T-cell (primary cell): ENCODE results near the gene CDC37. TPM values are rescaled to one million over a fixed set of nuclear protein-coding genes. Genes with fewer than 3 reads are reported as not detected.

ENCODE experiments used
- ATAC-seq, 4 experiments: fragments of 200-7000 bp in 3 of 4; fragments of 150-1000 bp in 1 of 4; cut with Tn5 transposase; replicated peaks in 1 of 4; 1 replicate in 3 of 4; 2 replicates in 1 of 4; pipeline ENCODE4 v1.10.0; 2021; ENCODE audit warnings: moderate library complexity in 3 of 4, mild to moderate bottlenecking in 2 of 4, moderate number of reproducible peaks in 1 of 4
- CTCF ChIA-PET, 2 donors: fragments of 300-600 bp; sonication (Branson Sonifier 250); formaldehyde crosslinking; loops; one replicate each; lab custom pipeline; 2022; ENCODE audit warnings: antibody characterized with exemption in 2 of 2; lab: Charles Lee
- POLR2A ChIA-PET, 2 donors: fragments of 300-600 bp; sonication (Branson Sonifier 250); formaldehyde crosslinking; loops; one replicate each; lab custom pipeline; 2022; ENCODE audit warnings: antibody characterized with exemption in 2 of 2; lab: Charles Lee
- DNase-seq, 35 experiments: peaks; one replicate each; pipeline versions ENCODE4 v3.0.0 to v3.0.0-alpha.2; 2013 to 2023
- H3K27ac ChIP-seq: one replicate; pipeline ENCODE4 v1.5.1; 2013; ENCODE audit warnings: low read length
- H3K27me3 ChIP-seq, 2 experiments: replicated peaks in 1 of 2; 1 replicate in 1 of 2; 2 replicates in 1 of 2; pipeline versions ENCODE4 v1.6.1 to v1.7.0; 2013; ENCODE audit warnings: low read length in 1 of 2, mixed read lengths in 1 of 2; ENCODE audit not compliant: control insufficient read depth in 2 of 2, insufficient read depth in 2 of 2; ENCODE audit errors: extremely low read depth in 1 of 2
- H3K36me3 ChIP-seq, 2 donors: 1 replicate in 1 of 2; 2 replicates in 1 of 2; pipeline versions ENCODE4 v1.6.1 to v1.7.0; 2013; ENCODE audit warnings: low read length in 1 of 2; ENCODE audit not compliant: control insufficient read depth in 2 of 2, insufficient read depth in 1 of 2; ENCODE audit errors: extremely low read depth in 1 of 2
- H3K4me1 ChIP-seq, 2 experiments: 1 replicate in 1 of 2; 2 replicates in 1 of 2; pipeline versions ENCODE4 v1.6.1 to v1.7.0; 2013; ENCODE audit warnings: low read length in 2 of 2, mixed read lengths in 1 of 2; ENCODE audit not compliant: insufficient read depth in 2 of 2, control insufficient read depth in 1 of 2; ENCODE audit errors: extremely low read depth in 1 of 2
- H3K4me3 ChIP-seq, 2 donors: 1 replicate in 1 of 2; 2 replicates in 1 of 2; pipeline versions ENCODE4 v1.5.1 to v1.7.0; 2013; ENCODE audit warnings: mild to moderate bottlenecking in 2 of 2, low read length in 1 of 2, moderate library complexity in 1 of 2; ENCODE audit not compliant: control insufficient read depth in 1 of 2; ENCODE audit errors: extremely low read depth in 1 of 2
- H3K9me3 ChIP-seq: 2 replicates; pipeline ENCODE4 v1.7.0; 2013
- H3K27ac Mint-ChIP-seq, 2 donors: one replicate each; pipeline ENCODE4 v1.8.0; 2020 to 2021; ENCODE audit warnings: mild to moderate bottlenecking in 2 of 2, mixed read lengths in 2 of 2
- H3K27me3 Mint-ChIP-seq, 2 donors: one replicate each; pipeline ENCODE4 v1.8.0; 2021 to 2022; ENCODE audit warnings: mixed read lengths in 2 of 2
- H3K36me3 Mint-ChIP-seq: one replicate; pipeline ENCODE4 v1.8.0; 2021; ENCODE audit warnings: mixed read lengths
- H3K4me1 Mint-ChIP-seq, 3 donors: one replicate each; pipeline ENCODE4 v1.8.0; 2020 to 2022; ENCODE audit warnings: mixed read lengths in 3 of 3, mild to moderate bottlenecking in 1 of 3
- H3K4me3 Mint-ChIP-seq, 3 donors: one replicate each; pipeline ENCODE4 v1.8.0; 2020 to 2022; ENCODE audit warnings: mild to moderate bottlenecking in 3 of 3, mixed read lengths in 3 of 3, moderate library complexity in 3 of 3
- H3K9me3 Mint-ChIP-seq, 3 donors: one replicate each; pipeline ENCODE4 v1.8.0; 2020 to 2022; ENCODE audit warnings: mixed read lengths in 3 of 3
- WGBS: methylation state at CpG from one replicate; pipeline ENCODE4 v1.1.5; 2013; ENCODE audit warnings: missing lambda C conversion rate; ENCODE audit not compliant: insufficient coverage; 5-methylcytosine and 5-hydroxymethylcytosine counted together
- total RNA-seq, 35 experiments: library from RNA in 6 of 35; stranded (reverse) in 6 of 35; fragments of 120-200 nt in 1 of 35; gene quantifications; one replicate each; pipeline versions ENCODE4 v1.2.1 to v1.2.4 and lab custom pipeline; 2013 to 2026

Gene CDC37
- total RNA-seq, 5 donors from 2014 or later (not counting 1 experiment from before 2014, with no cell fraction given), result 163 to 205 (median 190) TPM

- H3K4me3 Mint-ChIP-seq, result no peak overlapping the region
- ATAC-seq, result no peak
- Histone ChIP-seq H3K36me3 (peaks cover 16 to 54% of the 10 kb centered on the region in 2 donors), H3K27me3 (no peaks in the 10 kb centered on the region), H3K4me1 (peaks cover under 1 to 22% of the 10 kb centered on the region in 2 experiments), H3K4me3 (no peak overlapping the region), H3K27ac (no peak overlapping the region), H3K9me3 (no peaks in the 10 kb centered on the region)
- no peaks in the 10 kb centered on the region for H3K27me3 Mint-ChIP-seq
- no peak for DNase-seq
- 96% methylated on average over 23 of the region's 24 CpGs for WGBS
- CTCF ChIA-PET, result no interaction called here
- H3K36me3 Mint-ChIP-seq, result peaks cover 23% of the 10 kb centered on the region
- H3K4me1 Mint-ChIP-seq, result peaks cover 1 to 22% (median 19%) of the 10 kb centered on the region in 3 donors
- POLR2A ChIA-PET, result no interaction called here
- no peaks in the 10 kb centered on the region for H3K9me3 Mint-ChIP-seq
- H3K27ac Mint-ChIP-seq, result no peak overlapping the region
Observed at GRCh38 chr19:10395917-10396316, 7.4 kb downstream of the CDC37 start.

- H3K4me3 Mint-ChIP-seq, result no peak overlapping the region
- H3K27me3 Mint-ChIP-seq, result no peaks in the 10 kb centered on the region
- no peak overlapping the region for H3K27ac Mint-ChIP-seq
- CTCF ChIA-PET, result no interaction called here
- no peak overlapping the region for H3K27ac ChIP-seq
- peaks cover 27% of the 10 kb centered on the region for H3K36me3 Mint-ChIP-seq
- no peaks in the 10 kb centered on the region for H3K27me3 ChIP-seq
- H3K4me3 ChIP-seq, result no peak overlapping the region
- POLR2A ChIA-PET, result no interaction called here
- peaks cover 16 to 55% of the 10 kb centered on the region in 2 donors for H3K36me3 ChIP-seq
- H3K9me3 ChIP-seq, result no peaks in the 10 kb centered on the region
- peaks cover 0 to 18% of the 10 kb centered on the region in 2 experiments for H3K4me1 ChIP-seq
- ATAC-seq (no peak), DNase-seq (no peak)
- WGBS, result 95% methylated on average over 13 of the region's 26 CpGs
- H3K4me1 Mint-ChIP-seq, result peaks cover 0 to 18% (median 15%) of the 10 kb centered on the region in 3 donors
- no peaks in the 10 kb centered on the region for H3K9me3 Mint-ChIP-seq
Observed at GRCh38 chr19:10395436-10395835, 7.9 kb downstream of the CDC37 start.

- Histone ChIP-seq H3K4me1 (peaks cover 0 to 14% of the 10 kb centered on the region in 2 experiments), H3K27ac (no peak overlapping the region), H3K4me3 (no peak overlapping the region), H3K27me3 (no peaks in the 10 kb centered on the region), H3K9me3 (no peaks in the 10 kb centered on the region), H3K36me3 (peaks cover 16 to 54% of the 10 kb centered on the region in 2 donors)
- Mint-ChIP-seq H3K4me1 (peaks cover 0 to 15% (median 11%) of the 10 kb centered on the region in 3 donors), H3K4me3 (no peak overlapping the region), H3K27ac (no peak overlapping the region), H3K9me3 (no peaks in the 10 kb centered on the region), H3K36me3 (peaks cover 27% of the 10 kb centered on the region), H3K27me3 (no peaks in the 10 kb centered on the region)
- ATAC-seq (no peak), DNase-seq (no peak)
- CTCF ChIA-PET, result no interaction called here
- 96% methylated on average over 11 of the region's 12 CpGs for WGBS
- POLR2A ChIA-PET, result no interaction called here
Observed at GRCh38 chr19:10395003-10395402, 8.3 kb downstream of the CDC37 start.

GRCh38 chr19:10393137-10393536, 10.2 kb downstream of the CDC37 start:
- no peak overlapping the region for H3K4me3 ChIP-seq
- ATAC-seq (no peak), DNase-seq (no peak)
- no peaks in the 10 kb centered on the region for H3K27me3 ChIP-seq
- CTCF ChIA-PET, result interaction anchor here (0.6 to 0.8 kb wide), 4 partner anchors 13 to 133 kb away, joined by 3 to 5 read pairs (median 3); partner anchors contain the start of gene TYK2 (in 1 of the 2)
- H3K4me3 Mint-ChIP-seq, result no peak overlapping the region
- WGBS, result 93% methylated on average over 24 of the region's 24 CpGs
- no peaks in the 10 kb centered on the region for H3K9me3 Mint-ChIP-seq
- H3K9me3 ChIP-seq, result no peaks in the 10 kb centered on the region
- H3K36me3 ChIP-seq, result peaks cover 14 to 46% of the 10 kb centered on the region in 2 donors
- POLR2A ChIA-PET, result interaction anchor here in 1 of 2 donors (0.6 kb wide), 1 partner anchor 10 kb away, joined by 3 read pairs; the partner anchor contains the start of gene CDC37
- peaks cover 0 to 8% (median 7%) of the 10 kb centered on the region in 3 donors for H3K4me1 Mint-ChIP-seq
- peaks cover 0 to 6% of the 10 kb centered on the region in 2 experiments for H3K4me1 ChIP-seq
- peaks cover 27% of the 10 kb centered on the region for H3K36me3 Mint-ChIP-seq
- no peaks in the 10 kb centered on the region for H3K27me3 Mint-ChIP-seq
- H3K27ac ChIP-seq, result no peak overlapping the region
- H3K27ac Mint-ChIP-seq, result no peak overlapping the region

- Histone ChIP-seq H3K9me3 (no peaks in the 10 kb centered on the region), H3K36me3 (peaks cover 13 to 44% of the 10 kb centered on the region in 2 donors), H3K27me3 (no peaks in the 10 kb centered on the region), H3K4me1 (no peaks in the 10 kb centered on the region), H3K4me3 (no peak overlapping the region), H3K27ac (no peak overlapping the region)
- no peaks in the 10 kb centered on the region for H3K27me3 Mint-ChIP-seq
- POLR2A ChIA-PET, result interaction anchor here (0.7 to 1.0 kb wide), 2 partner anchors 133 to 392 kb away, joined by 5 read pairs; no protein-coding TSS in a partner anchor
- H3K4me1 Mint-ChIP-seq, result peaks cover 0 to 5% (median 0%) of the 10 kb centered on the region in 3 donors
- CTCF ChIA-PET, result interaction anchor here in 1 of 2 donors (0.8 to 2.8 kb wide), 5 partner anchors 12 to 133 kb away, joined by 3 to 19 read pairs (median 3); partner anchors contain the start of genes ICAM1 and TYK2
- ATAC-seq (no peak), DNase-seq (no peak)
- H3K4me3 Mint-ChIP-seq, result no peak overlapping the region
- no peak overlapping the region for H3K27ac Mint-ChIP-seq
- peaks cover 27% of the 10 kb centered on the region for H3K36me3 Mint-ChIP-seq
- 92% methylated on average over 2 of the region's 6 CpGs for WGBS
- H3K9me3 Mint-ChIP-seq, result no peaks in the 10 kb centered on the region
Observed at GRCh38 chr19:10392120-10392519, 11.2 kb downstream of the CDC37 start.

GRCh38 chr19:10390652-10391286, 12.6 kb downstream of the CDC37 start:
- peak in 34 of 35 experiments; percentile 28 to 86 (median 54) for DNase-seq

More at GRCh38 chr19:10390652-10391286, 12.6 kb downstream of the CDC37 start:
- peaks cover 0 to 5% (median 0%) of the 10 kb centered on the region in 3 donors for H3K4me1 Mint-ChIP-seq
- Histone ChIP-seq H3K36me3 (peaks cover 13 to 38% of the 10 kb centered on the region in 2 donors), H3K4me1 (no peaks in the 10 kb centered on the region), H3K27me3 (no peaks in the 10 kb centered on the region), H3K4me3 (no peak overlapping the region), H3K27ac (no peak overlapping the region), H3K9me3 (no peaks in the 10 kb centered on the region)
- peak overlapping the region in 1 of 2 donors; percentile 58 for H3K27ac Mint-ChIP-seq
- POLR2A ChIA-PET, result interaction anchor here (0.5 to 0.7 kb wide), 4 partner anchors 136 to 710 kb away, joined by 3 to 7 read pairs (median 6); no protein-coding TSS in a partner anchor
- H3K27me3 Mint-ChIP-seq, result no peaks in the 10 kb centered on the region
- 65% methylated on average over 6 of the region's 9 CpGs for WGBS
- H3K4me3 Mint-ChIP-seq, result no peak overlapping the region
- H3K9me3 Mint-ChIP-seq, result no peaks in the 10 kb centered on the region
- peaks cover 16% of the 10 kb centered on the region for H3K36me3 Mint-ChIP-seq
- CTCF ChIA-PET, result interaction anchor here (0.5 to 2.8 kb wide), 18 partner anchors 9 to 475 kb away, joined by 3 to 19 read pairs (median 4); partner anchors contain the start of genes ICAM1 (in 1 of the 2) and TYK2 (in 1 of the 2)
- peak; percentile 54 to 63 (median 58) for ATAC-seq
